G401 (cell line): Measurements from ENCODE around the gene HRNR. TPM values are rescaled to one million over a fixed set of nuclear protein-coding genes. Genes with fewer than 3 reads are reported as not detected.
"Not testable (repeated sequence)": the region's sequence is repeated elsewhere in the genome, so short reads cannot be mapped to it uniquely, and the experiment has no call there.

Source experiments
- DNase-seq: peaks from one replicate; pipeline ENCODE4 v3.0.0-alpha.2; 2015; ENCODE audit warnings: low spot score
- in situ Hi-C: cut with HindIII; loops from 2 replicates; pipeline ENCODE4 v1.10.0; 2016; ENCODE audit warnings: low sequenced_read_pairs, mixed read lengths
- total RNA-seq: library from RNA; depleted of rRNA; stranded (reverse); fragments of >200 nt; shearing (Covaris generic); gene quantifications from 2 replicates; pipeline ENCODE4 v1.2.3, GENCODE V29; 2014; rRNA removed

HRNR gene
- not detected in 2 replicates for total RNA-seq

DNA sequence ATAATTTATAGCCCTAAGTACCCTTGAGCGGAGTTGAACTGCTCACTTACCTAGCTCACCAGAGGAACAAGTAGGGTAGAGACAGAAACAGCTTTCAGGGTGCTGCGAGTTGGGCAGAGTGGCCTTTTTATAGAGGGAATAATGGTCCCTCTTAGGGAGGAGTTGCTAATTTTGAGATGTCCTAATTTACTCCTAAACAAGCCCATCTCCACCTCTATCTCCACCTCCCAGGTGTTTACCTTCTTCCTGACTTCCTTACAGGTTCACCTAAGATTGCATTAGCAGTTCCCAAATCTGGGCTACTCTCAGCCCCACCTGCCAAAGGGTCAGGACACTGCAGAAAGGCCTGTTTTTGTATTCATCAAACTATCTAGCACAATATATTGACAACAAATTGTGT lies at the start of gene HRNR:
Gene HRNR, minus strand, starts transcription at position 101 of the 400 bp plus-strand sequence. CDS start 940 bp downstream, outside the sequence.
- no peak for DNase-seq
- in situ Hi-C loops = no loop called here

- in situ Hi-C loops, DNase-seq: not testable (repeated sequence)
Observed at GRCh38 chr1:152256394-152256793, 32.4 kb upstream of the HRNR start.

GRCh38 chr1:152252157-152252556 lies 28.2 kb upstream of the HRNR start:
- in situ Hi-C loops = no loop called here

GRCh38 chr1:152251391-152251790 lies 27.4 kb upstream of the HRNR start:
- no peak for DNase-seq
- in situ Hi-C loops = no loop called here

More at GRCh38 chr1:152252157-152252556, 28.2 kb upstream of the HRNR start:
- DNase-seq = no peak

DNA sequence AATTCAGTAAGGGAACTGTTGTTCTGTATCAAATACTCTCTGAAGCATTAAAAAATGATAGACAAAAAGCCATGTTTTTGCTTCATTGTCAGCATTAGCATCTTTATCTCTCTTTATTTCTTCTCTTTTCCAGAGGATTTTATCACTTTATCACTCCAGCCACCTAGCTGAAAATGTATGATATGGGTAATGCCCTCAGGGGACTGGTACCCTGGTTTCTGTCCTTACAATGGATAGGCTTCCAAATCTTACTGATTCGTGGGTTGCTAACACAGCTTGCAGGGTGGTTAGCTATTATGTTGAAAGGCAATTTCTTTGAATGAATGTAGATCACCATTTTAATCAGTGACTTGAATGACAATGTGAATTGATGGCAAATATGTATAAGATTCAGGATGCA lies 23.3 kb upstream of the HRNR start:
- no peak for DNase-seq
- in situ Hi-C loops = no loop called here

DNA sequence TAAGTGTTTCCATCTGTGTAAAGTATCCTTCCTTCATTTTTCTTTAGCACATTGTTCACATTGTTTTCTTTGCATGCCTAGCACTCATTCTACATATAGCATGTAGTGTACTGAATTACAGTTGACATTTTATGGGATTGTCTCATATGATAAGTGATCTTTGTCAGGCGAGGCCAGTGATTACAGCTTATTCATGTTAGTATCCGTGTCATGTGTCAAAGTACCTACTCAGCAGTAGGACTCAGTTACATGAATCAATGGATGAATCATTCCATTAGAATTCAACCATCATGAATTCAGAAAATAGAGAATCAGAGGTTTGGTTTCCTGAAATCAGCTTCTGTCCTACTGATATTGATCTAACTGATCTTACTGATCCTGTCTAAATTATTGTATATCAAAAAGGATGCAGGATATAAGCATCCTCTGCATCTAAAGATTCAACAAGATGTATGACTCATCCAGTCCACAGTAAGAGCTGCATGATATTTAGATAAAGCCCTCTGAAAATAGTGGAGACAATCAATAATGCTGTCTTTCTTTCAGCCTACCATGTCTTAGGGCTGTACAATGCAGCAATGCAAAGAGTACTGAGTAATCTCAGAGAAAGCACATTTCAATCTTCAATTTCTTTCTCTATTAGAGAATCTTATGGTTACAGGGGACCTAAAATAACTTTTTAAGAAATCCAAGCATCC lies 20.7 kb upstream of the HRNR start:
- in situ Hi-C loops = no loop called here
- no peak for DNase-seq

DNA sequence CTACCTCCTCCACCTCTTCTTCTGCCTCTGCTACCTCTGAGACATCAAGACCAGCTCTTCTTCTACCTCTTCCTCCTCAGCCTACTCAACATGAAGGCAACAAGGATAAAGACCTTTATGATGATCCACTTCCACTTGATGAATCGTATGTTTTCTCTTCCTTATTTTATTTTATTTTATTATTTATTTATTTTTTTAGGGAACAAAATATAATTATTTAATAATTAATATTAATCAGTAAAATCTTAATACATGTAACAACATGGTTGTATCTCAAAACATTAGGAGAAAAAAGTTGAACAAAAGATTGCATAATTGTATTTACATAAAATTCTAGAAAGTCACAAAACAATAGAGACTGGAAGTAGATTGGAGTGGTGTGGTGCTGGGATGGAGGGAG lies 13.1 kb upstream of the HRNR start:
- DNase-seq = no peak
- in situ Hi-C loops = no loop called here

GRCh38 chr1:152228831-152229230 lies 4.8 kb upstream of the HRNR start:
- DNase-seq = no peak
- in situ Hi-C loops = no loop called here

DNA sequence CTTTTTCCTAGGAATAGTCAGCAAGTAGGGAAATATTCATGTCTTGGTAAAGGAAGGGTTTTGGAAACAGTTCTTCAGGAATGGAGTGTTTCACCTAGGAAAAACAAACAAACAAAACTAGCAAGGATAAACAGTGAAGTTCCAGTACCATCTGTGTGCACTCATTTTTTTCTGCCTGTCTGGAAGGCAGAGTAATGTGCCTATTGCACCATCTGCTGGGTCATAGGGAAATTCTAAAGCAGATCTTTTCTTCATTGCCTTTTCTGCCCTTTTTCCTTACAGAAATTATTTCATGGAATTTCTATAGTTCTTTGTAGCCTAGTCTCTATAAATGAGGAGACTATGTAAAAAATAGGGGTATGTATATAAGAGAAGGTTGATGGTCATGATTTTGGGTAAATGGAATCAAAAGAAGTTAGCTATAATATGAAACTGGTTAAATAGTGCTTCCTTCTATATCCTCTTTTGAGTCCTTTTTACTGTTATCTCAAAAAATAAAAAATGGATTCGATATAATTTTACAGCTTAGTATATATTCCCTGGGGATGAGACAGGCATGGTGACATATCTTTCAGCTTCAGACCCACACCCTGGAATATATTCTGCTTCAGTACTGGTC lies 3.4 kb upstream of the HRNR start:
- in situ Hi-C loops = no loop called here
- peak; percentile 3 for DNase-seq

DNA sequence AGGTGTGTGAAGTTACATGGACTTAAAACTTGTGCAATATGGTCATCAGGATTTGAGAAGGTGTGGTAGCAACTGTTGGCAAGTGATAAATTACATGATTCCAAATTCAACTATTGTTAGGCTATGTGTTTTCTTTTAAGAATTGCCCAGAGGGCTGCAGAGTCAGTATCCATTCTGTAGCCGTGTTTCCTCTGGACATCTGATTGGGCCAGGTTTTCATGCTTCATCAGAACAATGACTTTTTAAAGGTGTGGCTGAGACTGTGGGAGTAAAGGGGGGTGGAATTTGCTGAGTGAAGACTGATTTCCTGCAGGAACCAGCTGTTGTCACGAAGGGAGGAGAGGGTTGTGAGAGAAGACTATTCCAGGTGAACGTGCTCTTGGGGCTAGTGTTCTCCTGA lies 1.7 kb upstream of the HRNR start:
- in situ Hi-C loops = no loop called here
- DNase-seq = no peak

- no peak for DNase-seq
- in situ Hi-C loops = no loop called here
Observed at GRCh38 chr1:152220166-152221163, 3.5 kb downstream of the HRNR start.

- DNase-seq, in situ Hi-C loops: not testable (repeated sequence)
Observed at GRCh38 chr1:152219438-152219837, 4.6 kb downstream of the HRNR start.

DNA sequence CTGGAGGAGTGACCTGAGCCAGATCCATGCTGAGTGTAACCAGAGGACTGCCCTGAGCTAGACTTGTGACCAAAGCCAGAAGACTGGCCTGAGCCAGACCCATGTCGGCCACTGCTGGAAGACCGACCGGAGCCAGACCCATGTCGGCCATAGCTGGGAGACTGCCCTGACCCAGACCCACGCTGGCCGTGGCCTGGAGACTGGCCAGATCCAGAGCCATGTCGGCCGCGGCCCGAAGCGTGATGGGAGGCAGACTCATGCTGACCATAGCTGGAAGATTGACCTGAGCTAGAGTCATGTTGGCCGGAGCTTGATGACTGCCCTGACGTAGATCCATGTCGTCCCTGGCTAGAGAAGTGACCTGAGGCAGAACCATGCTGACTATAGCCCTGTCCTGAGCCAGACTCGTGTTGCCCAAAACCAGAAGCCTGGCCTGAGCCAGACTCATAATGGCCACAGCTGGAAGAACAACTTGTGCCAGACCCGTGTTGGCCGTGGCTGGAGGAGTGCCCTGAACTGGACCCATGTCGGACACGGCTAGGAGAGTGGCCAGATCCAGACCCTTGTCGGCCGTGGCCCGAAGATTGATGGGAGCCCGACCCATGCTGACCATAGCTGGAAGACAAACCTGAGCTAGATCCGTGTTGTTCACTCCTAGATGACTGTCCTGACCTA lies 5.1 kb downstream of the HRNR start:
- in situ Hi-C loops = no loop called here
- DNase-seq = no peak

GRCh38 chr1:152215604-152216003 lies 8.4 kb downstream of the HRNR start:
- in situ Hi-C loops, DNase-seq: not testable (repeated sequence)

- DNase-seq, in situ Hi-C loops: not testable (repeated sequence)
Observed at GRCh38 chr1:152214911-152215310, 9.1 kb downstream of the HRNR start.

DNA sequence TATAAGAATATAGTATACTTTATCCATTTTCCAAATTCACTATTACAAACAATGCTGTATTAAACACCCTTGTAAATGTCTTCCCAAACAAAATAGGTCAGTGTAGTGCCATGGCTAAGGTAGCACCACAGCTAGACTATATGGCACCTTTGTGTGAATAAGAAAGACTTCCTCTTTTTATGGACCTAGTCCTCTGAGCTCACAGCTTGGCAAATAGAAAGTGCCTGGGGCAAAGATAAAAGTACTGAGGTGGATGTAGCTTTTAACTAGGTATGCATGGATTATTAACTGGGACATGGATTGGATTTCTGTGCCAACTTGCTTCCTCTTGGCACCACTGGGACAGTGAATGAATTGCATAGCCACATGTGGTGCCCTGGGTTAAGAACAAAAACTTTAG lies 25.0 kb downstream of the HRNR start:
- in situ Hi-C loops = no loop called here
- DNase-seq = no peak

DNA sequence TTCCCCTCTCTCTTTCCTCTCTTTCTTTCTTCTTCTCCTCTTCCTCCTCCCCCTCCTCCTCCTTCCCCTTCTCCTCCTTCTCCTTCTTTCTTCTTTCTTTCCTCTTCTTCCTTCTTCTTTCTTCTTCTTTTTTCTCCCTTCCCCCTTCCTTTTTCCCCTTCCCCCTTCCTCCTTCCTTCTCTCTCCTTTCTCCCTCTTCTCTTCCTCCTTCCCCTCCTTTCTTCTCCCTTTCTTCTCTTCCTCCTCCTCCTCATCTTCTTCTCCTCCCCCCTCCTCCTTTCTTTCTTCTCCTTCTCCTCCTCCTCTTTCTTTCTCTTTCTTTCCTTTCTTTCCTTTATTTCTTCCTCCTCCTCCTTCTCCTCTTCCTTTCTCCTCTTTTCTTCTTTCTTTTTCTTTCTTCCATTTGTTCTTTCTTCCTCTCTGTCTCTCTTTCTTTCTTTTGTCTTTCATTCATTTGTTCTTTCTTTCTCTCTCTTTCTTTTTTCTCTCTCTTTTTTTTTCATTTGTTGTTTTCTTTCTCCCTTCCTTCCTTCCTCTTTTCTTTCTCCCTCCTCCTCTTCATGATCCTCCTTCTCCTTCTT lies 26.5 kb downstream of the HRNR start:
- in situ Hi-C loops = no loop called here
- no peak for DNase-seq

DNA sequence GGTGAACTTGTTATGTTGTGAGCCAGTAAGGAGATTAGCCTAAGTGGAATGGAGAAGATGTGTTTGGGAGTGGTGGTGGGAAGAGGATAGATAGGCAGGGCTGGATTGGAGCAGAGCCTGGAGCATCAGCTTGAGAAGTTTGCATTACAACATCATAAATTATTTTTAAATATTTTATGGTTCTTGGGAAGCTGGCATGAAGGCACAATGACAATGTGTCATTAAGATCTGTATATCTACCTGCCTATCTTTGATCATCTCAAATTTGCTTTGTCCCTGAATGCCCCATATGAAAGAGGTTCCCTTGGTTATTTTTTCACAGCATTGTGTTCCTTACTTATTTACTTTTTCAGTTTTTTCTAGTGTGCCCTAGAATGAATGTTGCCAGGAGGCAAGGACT lies 32.3 kb downstream of the HRNR start:
- in situ Hi-C loops = no loop called here

DNA sequence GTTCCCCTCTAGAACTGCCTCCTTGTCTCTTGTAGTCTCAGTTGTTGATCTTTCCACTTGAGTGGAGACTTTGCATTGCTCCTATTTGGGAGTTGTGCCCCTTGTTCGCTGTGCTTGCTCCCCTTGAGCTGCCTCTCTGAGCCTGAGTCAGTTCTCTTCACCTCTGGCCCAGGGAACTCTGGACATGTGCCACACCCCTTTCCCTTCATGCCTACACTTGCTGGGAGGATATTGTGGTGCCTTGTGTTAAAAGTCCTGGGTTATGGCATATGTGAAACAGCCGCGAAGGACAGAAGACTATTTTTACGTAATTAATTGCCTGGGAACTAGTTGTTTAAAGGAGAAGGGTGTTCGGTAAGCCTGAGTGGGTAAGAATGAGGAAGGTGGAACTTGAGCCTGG lies 32.7 kb downstream of the HRNR start:
- in situ Hi-C loops = no loop called here
- no peak for DNase-seq

More for the DNA sequence above, 32.3 kb downstream of the HRNR start:
- DNase-seq = no peak
